Vagina (tissue), 2 donors: ENCODE data around the gene CRB1.

Experiments
- CTCF ChIP-seq, 3 experiments: fragments of 450-650 bp in 2 of 3; fragments of 200-600 bp in 1 of 3; sonication (generic) in 1 of 3; IDR thresholded peaks; one replicate each; pipeline ENCODE4 v1.5.1; 2017 to 2019; ENCODE audit warnings: antibody characterized with exemption in 3 of 3, mild to moderate bottlenecking in 2 of 3, moderate library complexity in 2 of 3
- POLR2A ChIP-seq, 2 donors: fragments of 450-650 bp; IDR thresholded peaks; one replicate each; pipeline ENCODE4 v1.6.1; 2017; ENCODE audit warnings: antibody characterized with exemption in 2 of 2, mild to moderate bottlenecking in 2 of 2, moderate library complexity in 2 of 2
- POLR2AphosphoS5 ChIP-seq, 2 donors: sonication (generic); formaldehyde crosslinking; IDR thresholded peaks; one replicate each; pipeline ENCODE4 v1.9.0; 2017; ENCODE audit warnings: antibody characterized with exemption in 2 of 2, mild to moderate bottlenecking in 2 of 2, low read depth in 1 of 2; ENCODE audit not compliant: insufficient read depth in 1 of 2

DNA sequence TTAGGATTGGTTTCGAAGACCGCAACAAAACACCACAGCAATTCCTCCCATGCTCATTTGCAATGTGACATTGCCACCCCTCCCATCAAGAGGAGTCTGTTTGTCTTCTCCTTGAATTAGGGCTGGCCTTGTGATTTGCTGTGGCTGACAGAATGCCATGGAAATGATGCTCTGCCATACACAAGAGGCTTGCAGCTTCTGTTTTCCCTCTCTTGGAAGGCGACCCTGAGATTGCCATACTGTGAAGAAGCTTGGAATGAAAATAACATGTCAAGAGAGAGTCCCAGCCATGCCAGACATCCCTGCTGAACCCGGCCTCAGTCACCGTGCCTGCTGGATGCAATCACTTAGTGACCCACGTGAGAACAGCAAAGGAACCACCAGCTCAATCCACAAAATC lies 212.4 kb downstream of the CRB1 start:
- TF ChIP-seq CTCF (IDR thresholded peaks at IDR 0.05) = no peak
- no peak for TF ChIP-seq POLR2A (IDR thresholded peaks at IDR 0.05)
- TF ChIP-seq POLR2AphosphoS5 (IDR thresholded peaks at IDR 0.05; ENCODE audit: insufficient read depth in 1 of 2, low read depth in 1 of 2) = no peak
